ENCODE data around the gene MLKL. TPM values are rescaled to one million over a fixed set of nuclear protein-coding genes. Genes with fewer than 3 reads are reported as not detected.

The MLKL gene
- total RNA-seq, 4 donors from 2014 or later, result 17.1 to 62.5 (median 19.6) TPM

DNA sequence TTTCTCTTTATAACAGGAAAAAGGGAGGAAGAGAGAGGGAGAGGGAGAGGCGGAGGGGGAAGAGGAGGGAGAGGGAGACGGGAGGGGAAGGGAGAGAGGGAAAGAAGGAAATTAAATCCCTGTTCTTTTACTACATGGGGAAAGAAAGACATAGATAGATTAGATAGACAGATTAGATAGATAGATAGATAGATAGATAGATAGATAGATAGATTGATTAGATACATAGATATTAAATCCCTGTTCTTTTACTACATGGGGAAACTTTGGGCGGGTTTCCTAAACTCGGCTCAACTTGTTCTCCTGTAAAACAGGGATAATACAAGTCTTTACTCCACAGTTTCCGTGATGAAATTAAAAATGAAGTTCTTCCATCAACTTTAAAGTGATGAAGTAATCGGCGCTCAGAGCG, 34.6 kb downstream of the MLKL start:
- no peak for DNase-seq
- WGBS, 2 donors (ENCODE audit: low coverage in 1 of 2), result 0 to 8% methylated on average over 3 to 8 of the region's 8 CpGs
- Histone ChIP-seq H3K9me3 (no peaks in the 10 kb centered on the region), H3K4me1 (peaks cover 4 to 21% (median 10%) of the 10 kb centered on the region in 4 donors), H3K4me3 (peak overlapping the region; percentile 91 to 100 (median 98)), H3K27me3 (no peaks in the 10 kb centered on the region), H3K27ac (peak overlapping the region; percentile 72 to 95 (median 84)), H3K36me3 (peaks cover 0 to 15% (median 5%) of the 10 kb centered on the region in 4 donors)
- intact Hi-C loops (cut with DNase I; ENCODE audit: low total_unique reads) (no loop called here), in situ Hi-C loops (cut with MboI; ENCODE audit: low pct_ligation_motif_present in 1 of 4, low pct_unique_long_range_greater_than_20kb in 1 of 4, low sequenced_read_pairs in 3 of 4) (no loop called here)
- no peak for TF ChIP-seq EP300 (IDR thresholded peaks at IDR 0.05; ENCODE audit: low read depth)
- TF ChIP-seq POLR2A (IDR thresholded peaks at IDR 0.05), result no peak
- no peak for TF ChIP-seq POLR2AphosphoS5 (IDR thresholded peaks at IDR 0.05)
- TF ChIP-seq, protein P1, sequence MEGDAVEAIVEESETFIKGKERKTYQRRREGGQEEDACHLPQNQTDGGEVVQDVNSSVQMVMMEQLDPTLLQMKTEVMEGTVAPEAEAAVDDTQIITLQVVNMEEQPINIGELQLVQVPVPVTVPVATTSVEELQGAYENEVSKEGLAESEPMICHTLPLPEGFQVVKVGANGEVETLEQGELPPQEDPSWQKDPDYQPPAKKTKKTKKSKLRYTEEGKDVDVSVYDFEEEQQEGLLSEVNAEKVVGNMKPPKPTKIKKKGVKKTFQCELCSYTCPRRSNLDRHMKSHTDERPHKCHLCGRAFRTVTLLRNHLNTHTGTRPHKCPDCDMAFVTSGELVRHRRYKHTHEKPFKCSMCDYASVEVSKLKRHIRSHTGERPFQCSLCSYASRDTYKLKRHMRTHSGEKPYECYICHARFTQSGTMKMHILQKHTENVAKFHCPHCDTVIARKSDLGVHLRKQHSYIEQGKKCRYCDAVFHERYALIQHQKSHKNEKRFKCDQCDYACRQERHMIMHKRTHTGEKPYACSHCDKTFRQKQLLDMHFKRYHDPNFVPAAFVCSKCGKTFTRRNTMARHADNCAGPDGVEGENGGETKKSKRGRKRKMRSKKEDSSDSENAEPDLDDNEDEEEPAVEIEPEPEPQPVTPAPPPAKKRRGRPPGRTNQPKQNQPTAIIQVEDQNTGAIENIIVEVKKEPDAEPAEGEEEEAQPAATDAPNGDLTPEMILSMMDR (IDR thresholded peaks at IDR 0.05), result no peak

DNA sequence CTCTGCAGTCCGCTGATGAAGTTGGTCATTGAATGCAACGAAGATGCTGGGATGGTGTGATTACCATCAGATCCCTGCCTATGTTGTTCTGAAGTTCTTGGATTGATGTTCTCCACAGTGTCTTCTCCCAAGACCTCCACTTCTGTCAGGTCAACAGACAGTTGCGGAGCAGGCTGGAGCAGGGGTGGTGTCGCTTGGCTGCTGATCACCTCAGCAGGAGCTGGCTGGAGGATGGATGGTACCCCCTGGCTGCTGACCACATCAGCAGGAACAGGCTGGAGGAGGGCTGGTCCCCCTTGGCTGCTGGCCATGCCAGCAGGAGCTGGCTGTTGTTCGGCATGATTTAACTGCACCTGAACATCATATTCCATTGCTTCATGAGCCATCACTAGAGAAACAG, 39.6 kb downstream of the MLKL start:
- no peak overlapping the region for H3K4me3 ChIP-seq
- H3K36me3 ChIP-seq, result peaks cover 0 to 24% (median 8%) of the 10 kb centered on the region in 4 donors
- no peaks in the 10 kb centered on the region for H3K9me3 ChIP-seq
- in situ Hi-C loops (cut with MboI; ENCODE audit: low pct_ligation_motif_present in 1 of 4, low pct_unique_long_range_greater_than_20kb in 1 of 4, low sequenced_read_pairs in 3 of 4) (no loop called here), intact Hi-C loops (cut with DNase I; ENCODE audit: low total_unique reads) (no loop called here)
- no peak for DNase-seq
- peaks cover 4 to 14% (median 8%) of the 10 kb centered on the region in 4 donors for H3K4me1 ChIP-seq
- 67 to 90% methylated on average over 1 to 5 of the region's 5 CpGs for WGBS, 2 donors (ENCODE audit: low coverage in 1 of 2)
- no peaks in the 10 kb centered on the region for H3K27me3 ChIP-seq
- no peak overlapping the region for H3K27ac ChIP-seq
- TF ChIP-seq POLR2A (IDR thresholded peaks at IDR 0.05) (no peak), POLR2AphosphoS5 (IDR thresholded peaks at IDR 0.05) (no peak), EP300 (IDR thresholded peaks at IDR 0.05; ENCODE audit: low read depth) (no peak)
- TF ChIP-seq, protein P1 (IDR thresholded peaks at IDR 0.05), result no peak

DNA sequence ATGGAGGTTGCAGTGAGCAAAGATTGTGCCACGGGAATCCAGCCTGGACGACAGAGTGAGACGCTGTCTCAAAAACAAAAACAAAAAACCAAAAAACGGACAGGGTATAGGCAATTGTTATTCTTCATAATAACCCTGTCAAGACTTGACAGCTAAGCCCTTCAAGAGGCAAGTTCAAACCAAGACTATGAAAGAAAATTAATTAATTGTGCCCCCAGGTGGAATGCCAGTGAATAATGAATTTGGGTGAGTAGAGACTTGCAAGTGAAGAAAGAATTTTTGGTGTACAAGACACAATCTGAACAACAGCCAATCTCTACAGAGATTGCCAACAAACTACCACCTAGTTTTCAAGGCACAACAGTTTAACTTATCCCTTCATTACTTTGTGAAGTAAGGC, 40.3 kb downstream of the MLKL start:
- in situ Hi-C loops (cut with MboI; ENCODE audit: low pct_ligation_motif_present in 1 of 4, low pct_unique_long_range_greater_than_20kb in 1 of 4, low sequenced_read_pairs in 3 of 4) (no loop called here), intact Hi-C loops (cut with DNase I; ENCODE audit: low total_unique reads) (no loop called here)
- H3K36me3 ChIP-seq, result peaks cover 0 to 24% (median 8%) of the 10 kb centered on the region in 4 donors
- no peak for DNase-seq
- 86 to 90% methylated on average over 4 of the region's 4 CpGs for WGBS, 2 donors (ENCODE audit: low coverage in 1 of 2)
- no peak overlapping the region for H3K27ac ChIP-seq
- TF ChIP-seq POLR2AphosphoS5 (IDR thresholded peaks at IDR 0.05), result no peak
- TF ChIP-seq, protein P1 (IDR thresholded peaks at IDR 0.05), result no peak
- TF ChIP-seq POLR2A (IDR thresholded peaks at IDR 0.05), result no peak
- TF ChIP-seq EP300 (IDR thresholded peaks at IDR 0.05; ENCODE audit: low read depth), result no peak
- no peaks in the 10 kb centered on the region for H3K9me3 ChIP-seq
- H3K4me1 ChIP-seq, result peaks cover 0 to 7% (median 3%) of the 10 kb centered on the region in 4 donors
- H3K4me3 ChIP-seq, result no peak overlapping the region
- no peaks in the 10 kb centered on the region for H3K27me3 ChIP-seq

DNA sequence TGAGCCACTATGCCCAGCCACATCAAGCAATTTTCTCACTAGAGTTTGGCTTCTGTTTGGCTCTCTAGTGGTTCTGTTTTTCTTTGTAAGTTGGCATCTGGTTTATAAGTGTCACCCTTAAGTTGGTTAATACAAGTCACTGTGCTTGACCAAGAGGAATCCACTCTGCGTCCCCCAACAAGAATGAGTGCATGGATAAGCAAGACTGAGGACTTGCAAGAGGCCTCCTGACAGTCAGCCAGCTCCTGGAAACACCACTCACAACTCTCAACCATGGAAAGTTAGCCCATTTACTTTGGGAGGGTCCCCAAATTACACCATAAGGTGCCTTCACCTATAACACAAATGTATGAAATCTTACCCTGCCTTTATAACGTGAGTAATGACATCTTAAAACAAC, 41.6 kb downstream of the MLKL start:
- WGBS, 2 donors (ENCODE audit: low coverage in 1 of 2), result 84 to 100% methylated on average over 1 to 2 of the region's 2 CpGs
- Histone ChIP-seq H3K4me1 (peaks cover 0 to 8% (median 2%) of the 10 kb centered on the region in 4 donors), H3K36me3 (peaks cover 0 to 19% (median 4%) of the 10 kb centered on the region in 4 donors), H3K4me3 (no peak overlapping the region), H3K27ac (no peak overlapping the region), H3K27me3 (no peaks in the 10 kb centered on the region), H3K9me3 (no peaks in the 10 kb centered on the region)
- TF ChIP-seq POLR2AphosphoS5 (IDR thresholded peaks at IDR 0.05), result no peak
- TF ChIP-seq POLR2A (IDR thresholded peaks at IDR 0.05), result no peak
- TF ChIP-seq, protein P1 (IDR thresholded peaks at IDR 0.05), result no peak
- no peak for TF ChIP-seq EP300 (IDR thresholded peaks at IDR 0.05; ENCODE audit: low read depth)
- intact Hi-C loops (cut with DNase I; ENCODE audit: low total_unique reads), result no loop called here
- no peak for DNase-seq
- in situ Hi-C loops (cut with MboI; ENCODE audit: low pct_ligation_motif_present in 1 of 4, low pct_unique_long_range_greater_than_20kb in 1 of 4, low sequenced_read_pairs in 3 of 4), result no loop called here

Data from transverse colon (tissue), 4 donors.